Measurements from ENCODE around the gene MAP3K4.

DNA sequence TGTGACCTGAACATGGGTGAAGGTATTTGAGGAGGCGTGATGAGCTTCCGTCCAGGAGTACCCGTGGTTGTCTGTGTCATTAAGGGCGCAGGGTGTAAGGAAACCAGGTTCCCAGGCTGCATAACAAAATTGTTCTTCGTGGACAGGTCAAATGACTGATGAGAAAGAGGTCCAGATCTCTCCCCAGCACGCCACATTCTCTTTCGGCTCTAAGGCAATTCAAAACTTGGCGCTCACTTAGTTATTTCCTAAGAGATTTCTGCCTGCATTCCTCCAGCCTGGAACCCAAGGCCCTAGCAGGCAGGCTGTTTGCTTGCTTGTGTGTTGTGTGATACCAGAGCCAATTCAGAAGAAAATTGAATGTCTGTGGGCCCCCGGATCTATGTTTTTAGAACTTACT is 142.4 kb downstream of the MAP3K4 start:
- TF ChIP-seq, protein P1, sequence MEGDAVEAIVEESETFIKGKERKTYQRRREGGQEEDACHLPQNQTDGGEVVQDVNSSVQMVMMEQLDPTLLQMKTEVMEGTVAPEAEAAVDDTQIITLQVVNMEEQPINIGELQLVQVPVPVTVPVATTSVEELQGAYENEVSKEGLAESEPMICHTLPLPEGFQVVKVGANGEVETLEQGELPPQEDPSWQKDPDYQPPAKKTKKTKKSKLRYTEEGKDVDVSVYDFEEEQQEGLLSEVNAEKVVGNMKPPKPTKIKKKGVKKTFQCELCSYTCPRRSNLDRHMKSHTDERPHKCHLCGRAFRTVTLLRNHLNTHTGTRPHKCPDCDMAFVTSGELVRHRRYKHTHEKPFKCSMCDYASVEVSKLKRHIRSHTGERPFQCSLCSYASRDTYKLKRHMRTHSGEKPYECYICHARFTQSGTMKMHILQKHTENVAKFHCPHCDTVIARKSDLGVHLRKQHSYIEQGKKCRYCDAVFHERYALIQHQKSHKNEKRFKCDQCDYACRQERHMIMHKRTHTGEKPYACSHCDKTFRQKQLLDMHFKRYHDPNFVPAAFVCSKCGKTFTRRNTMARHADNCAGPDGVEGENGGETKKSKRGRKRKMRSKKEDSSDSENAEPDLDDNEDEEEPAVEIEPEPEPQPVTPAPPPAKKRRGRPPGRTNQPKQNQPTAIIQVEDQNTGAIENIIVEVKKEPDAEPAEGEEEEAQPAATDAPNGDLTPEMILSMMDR (conservative IDR thresholded peaks at IDR 0.05; ENCODE audit: low read depth, low read length) = no peak
- no peak for TF ChIP-seq RFX5 (IDR thresholded peaks at IDR 0.05; ENCODE audit: low read depth, low read length)
- no peak for TF ChIP-seq CHD1 (IDR thresholded peaks at IDR 0.05; ENCODE audit: low read depth, low read length)
- TF ChIP-seq POLR2A (IDR thresholded peaks at IDR 0.05; ENCODE audit: low read depth, low read length) = no peak
- TF ChIP-seq MAZ (IDR thresholded peaks at IDR 0.05; ENCODE audit: borderline replicate concordance, low read depth, low read length) = no peak
- no peak for TF ChIP-seq USF2 (IDR thresholded peaks at IDR 0.05; ENCODE audit: low read depth, low read length)
